GM21526 (cell line): ENCODE measurements around the gene SLC2A6.

Experiments used
- ATAC-seq: cut with Tn5 transposase; IDR thresholded peaks from one replicate; pipeline ENCODE4 v1.9.1; 2021; ENCODE audit warnings: moderate library complexity; ENCODE audit not compliant: unreplicated experiment, low FRiP score

The SLC2A6 gene, protein sequence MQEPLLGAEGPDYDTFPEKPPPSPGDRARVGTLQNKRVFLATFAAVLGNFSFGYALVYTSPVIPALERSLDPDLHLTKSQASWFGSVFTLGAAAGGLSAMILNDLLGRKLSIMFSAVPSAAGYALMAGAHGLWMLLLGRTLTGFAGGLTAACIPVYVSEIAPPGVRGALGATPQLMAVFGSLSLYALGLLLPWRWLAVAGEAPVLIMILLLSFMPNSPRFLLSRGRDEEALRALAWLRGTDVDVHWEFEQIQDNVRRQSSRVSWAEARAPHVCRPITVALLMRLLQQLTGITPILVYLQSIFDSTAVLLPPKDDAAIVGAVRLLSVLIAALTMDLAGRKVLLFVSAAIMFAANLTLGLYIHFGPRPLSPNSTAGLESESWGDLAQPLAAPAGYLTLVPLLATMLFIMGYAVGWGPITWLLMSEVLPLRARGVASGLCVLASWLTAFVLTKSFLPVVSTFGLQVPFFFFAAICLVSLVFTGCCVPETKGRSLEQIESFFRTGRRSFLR

DNA sequence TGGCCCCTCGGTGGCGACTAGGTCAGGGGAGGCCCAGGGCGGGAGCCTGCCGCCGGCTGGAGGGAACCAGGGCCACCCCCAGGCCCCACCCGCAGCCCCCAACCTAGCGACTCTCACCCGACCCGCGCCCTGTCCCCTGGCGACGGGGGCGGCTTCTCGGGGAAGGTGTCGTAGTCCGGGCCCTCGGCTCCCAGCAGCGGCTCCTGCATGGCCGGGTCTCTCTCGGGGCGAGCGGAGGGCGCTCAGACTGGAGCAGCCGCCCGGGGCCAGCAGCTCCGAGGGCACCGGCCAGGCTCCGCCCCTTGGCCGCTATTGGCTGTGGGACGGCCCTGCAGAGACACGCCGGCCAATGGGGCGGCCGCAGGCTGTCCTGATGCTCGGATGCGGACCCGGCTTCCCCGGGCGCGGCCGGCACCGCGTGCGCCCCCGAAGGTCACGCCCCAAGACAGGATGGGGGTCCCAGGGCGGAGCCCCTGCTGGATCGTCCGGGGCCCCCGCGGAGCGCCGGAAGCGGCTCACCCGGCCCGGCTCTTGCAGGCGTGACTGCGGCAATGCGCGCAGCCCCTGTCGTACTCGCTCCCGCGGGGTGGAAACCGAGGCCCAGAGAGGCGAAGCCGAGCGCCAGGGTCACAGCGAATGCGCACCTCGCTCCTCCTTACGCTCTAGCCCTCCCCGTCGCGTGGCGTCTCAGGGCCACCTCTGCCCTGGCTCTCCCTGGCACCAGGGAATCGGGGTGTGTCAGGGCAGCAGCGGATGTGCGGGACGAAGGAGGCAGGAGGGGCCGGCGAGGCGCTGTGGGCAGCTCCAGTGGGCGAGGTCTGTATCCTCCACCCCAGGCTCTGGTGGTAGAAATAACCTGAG, at the start of gene SLC2A6:
Gene SLC2A6, minus strand, starts transcription at position 249 of the 861 bp plus-strand sequence. Its CDS starts 40 bp downstream, at position 209.
- peak; percentile 78 for ATAC-seq

DNA sequence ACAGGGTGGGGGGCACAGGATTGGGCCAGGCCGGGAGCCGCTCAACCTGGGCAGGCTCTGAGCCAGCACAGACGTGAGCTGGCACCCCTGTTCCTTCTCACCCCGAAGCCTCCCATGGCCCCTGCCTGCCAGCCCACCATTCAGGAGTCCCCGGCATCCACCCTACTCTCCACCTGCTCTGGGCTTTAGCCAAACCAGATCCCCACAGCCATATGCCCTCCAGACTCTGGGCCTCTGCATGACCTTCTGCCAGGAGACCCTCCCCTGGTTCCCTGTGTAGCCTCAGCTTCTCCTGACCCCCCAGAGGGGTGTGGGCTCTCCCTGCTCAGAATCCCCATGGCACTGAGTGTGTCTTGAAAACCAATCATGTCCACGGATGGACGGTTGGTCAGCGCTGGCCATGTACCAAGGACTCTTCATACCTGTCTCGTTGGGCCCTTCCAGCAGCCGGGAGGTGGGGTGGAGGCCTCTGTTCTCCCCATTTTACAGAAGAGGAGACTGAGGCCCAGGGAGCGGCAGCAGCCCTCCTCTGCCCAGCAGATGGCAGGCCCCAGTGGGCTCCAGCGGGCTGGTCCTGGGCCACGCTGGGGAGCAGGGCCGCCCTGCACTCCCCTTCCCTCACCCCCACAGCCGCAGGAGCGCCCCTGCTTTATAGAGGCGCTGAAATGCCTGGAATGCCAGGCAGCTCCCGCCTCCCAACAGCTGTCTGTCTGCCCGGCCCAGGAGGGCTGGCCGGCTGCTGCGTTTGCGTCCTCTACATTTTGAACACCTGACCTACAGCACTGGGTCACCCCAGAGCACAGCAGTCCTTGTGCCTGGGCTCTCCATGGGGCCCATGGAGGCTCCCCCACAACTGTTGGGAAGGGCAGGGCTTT, 49.3 kb upstream of the SLC2A6 start:
- ATAC-seq: no peak

DNA sequence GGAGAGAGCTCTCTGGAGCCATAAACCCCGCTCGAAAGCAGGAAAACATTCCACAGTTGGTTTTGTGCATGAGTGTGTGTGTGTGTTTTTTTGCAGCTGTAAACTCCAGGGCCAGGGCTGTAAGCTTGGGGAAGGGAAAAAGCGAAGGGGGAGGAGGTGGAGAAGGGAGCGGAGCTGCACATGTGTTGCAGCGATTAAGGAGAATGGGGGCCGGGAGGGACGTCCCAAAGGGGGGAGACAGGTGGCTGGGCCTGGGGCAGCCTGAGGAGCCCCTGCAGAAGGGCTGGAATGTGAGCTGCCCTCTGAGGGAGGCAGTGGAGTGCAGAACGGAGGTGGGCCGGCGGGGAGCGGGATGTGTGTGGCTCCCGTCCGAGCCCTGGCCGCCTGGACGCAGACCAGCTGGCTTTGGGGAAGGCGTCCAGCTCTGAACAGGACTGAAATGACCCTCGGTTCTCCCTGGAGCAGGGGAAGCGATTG, 48.6 kb upstream of the SLC2A6 start:
- no peak for ATAC-seq

DNA sequence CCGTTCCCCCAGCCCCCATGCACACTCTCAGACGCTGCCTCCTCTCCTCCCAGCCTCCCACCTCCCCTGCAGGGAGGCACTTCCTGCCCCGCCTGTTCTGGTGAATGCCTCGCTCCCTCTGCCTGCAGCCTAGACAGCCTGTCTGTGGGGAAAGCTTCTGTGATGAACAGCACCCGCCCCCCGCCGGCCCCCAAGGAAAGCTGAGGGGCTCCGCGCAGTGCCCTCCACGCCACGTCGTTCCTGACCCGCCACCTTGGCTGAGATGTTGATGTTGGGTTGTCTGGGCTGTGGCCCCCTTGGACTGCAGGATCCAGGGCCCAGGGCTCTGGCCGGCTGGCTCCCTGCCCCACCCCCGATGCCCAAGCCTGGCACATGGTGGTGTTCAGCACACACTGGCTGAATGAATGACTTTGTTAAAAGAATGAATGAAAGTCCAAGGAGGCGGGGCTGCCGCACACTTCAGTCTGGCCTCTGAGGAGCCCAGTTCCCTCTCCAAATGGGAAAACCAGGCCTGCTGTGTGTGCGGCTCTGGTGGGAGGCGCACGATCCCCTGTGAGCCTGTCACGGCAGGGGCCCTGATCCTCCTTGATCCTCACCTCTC, 47.9 kb upstream of the SLC2A6 start:
- ATAC-seq: no peak

DNA sequence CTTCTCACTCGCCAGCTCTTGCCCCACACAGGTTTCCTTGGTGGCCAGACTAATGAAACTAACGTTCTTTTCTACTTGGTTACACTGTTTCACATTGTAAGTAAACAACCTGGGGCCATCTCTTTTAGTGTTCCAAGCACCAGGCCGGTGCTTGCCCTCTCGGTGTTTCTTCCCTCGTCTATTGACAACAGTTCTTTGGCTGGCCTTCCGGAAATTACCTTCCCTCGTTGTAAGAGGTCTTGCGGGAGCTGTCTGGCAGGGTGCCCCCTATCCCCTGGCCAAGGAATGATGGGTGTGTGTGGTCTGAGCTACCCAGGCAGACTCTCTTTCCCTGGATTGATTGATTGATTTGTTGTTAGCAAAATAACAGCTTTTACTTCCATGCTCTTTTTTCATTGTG, 46.8 kb upstream of the SLC2A6 start:
- ATAC-seq: no peak

DNA sequence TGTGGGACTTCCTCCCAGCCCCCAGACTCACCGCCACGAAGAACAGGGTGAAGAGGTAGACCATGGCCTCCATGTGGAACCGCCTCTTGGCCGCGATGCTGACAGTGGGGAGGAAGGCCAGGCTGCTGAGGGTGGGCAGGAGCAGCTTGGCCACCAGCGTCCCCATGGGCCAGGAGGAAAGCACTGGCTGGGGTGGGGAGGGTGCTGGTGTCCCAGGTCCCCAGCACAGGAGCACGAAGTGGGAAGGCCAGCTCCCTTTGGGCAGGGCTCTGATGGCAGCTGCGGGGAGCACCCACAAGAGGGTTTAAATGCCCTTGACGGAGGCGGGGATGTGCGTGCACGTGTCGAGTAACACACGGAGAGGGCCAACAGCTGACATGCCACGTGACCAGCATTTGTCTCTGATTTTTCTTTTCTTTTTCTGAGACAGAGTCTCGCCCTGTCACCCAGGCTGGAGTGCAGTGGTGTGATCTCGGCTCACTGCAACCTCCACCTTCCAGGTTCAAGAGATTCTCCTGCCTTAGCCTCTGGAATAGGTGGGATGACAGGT, 45.9 kb upstream of the SLC2A6 start, which contains the start of gene MYMK:
Gene MYMK, minus strand, starts transcription at position 281 of the 550 bp plus-strand sequence. Its CDS starts 115 bp downstream, at position 166.
- no peak for ATAC-seq

DNA sequence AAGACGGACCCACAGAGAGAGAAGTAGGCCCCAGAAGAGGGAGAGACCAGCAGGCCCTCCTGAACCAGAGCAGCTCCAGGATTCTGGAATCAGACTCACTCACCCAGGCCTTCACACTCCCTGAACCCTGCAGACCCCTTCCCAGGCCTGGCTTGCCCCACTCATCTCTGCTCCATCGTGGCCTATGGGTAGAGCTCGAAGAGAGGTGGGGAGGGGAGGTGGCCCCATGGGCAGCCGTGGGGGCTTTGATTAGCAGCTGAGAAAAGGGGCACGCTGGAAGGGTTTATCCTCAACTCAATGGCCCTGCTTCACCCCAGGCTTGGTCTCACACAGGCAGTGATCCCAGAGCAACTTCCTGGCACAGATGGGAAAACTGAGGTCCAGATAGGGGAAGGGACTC, 45.2 kb upstream of the SLC2A6 start:
- ATAC-seq: no peak

DNA sequence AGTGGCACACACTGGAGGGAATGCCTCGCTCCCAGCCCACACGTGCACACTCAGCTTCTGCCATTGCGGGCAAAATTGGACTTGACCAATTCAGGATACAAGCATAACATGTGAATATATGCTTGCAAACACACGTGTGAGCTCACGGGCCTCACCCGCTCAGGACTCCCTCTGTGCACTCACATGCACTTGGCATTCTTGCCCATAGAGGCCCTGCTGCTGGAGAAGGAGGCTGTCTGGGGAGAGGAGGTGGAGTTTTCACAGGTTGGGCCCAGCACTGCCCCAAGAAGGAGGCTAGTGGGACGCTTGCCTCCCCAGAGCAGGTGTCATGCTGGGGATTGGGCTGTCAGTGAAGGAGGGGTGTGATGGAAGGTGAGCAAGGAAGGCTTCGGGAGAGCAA, 44.2 kb upstream of the SLC2A6 start:
- ATAC-seq: no peak

DNA sequence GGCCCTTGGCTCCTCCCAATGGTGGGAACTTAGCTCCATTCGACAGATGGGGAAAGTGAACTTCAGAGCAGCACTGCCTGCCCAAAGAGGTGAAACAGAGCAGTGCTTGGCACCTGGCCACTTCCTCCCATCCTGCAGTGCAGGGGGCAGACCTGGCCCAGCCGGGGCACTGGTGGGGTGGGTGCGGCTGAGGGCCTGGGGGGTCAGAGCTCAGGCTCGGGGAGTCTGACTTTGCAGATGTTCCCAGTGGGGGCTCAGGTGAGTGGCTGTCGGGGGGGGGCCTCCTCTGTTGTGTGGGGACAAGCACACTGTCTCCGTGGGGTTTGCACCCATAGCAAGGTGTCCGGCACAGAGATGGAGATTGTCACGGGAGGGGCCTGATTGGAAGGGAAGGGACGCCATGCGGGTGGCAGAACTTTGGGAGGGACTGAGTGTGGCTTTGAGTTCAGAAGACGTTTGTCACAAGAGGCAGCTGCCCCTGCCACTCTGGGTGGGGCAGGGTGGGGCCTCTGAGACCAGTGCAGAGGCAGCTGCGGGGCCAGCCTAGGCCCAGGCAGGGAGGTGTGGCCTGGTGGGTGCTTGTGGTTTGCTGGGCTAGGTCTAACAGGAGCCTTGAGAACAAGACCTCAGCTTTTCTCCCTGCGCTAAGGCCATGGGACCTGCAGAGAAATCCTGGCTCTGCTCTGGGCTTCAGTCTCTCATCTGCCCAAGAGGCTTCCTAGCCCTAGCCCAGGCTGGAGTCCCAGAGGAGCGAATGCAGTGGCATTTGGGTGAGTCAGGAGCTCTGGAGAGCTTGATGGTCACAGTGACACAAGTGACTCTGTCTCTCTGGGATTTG, 43.4 kb upstream of the SLC2A6 start:
- no peak for ATAC-seq

DNA sequence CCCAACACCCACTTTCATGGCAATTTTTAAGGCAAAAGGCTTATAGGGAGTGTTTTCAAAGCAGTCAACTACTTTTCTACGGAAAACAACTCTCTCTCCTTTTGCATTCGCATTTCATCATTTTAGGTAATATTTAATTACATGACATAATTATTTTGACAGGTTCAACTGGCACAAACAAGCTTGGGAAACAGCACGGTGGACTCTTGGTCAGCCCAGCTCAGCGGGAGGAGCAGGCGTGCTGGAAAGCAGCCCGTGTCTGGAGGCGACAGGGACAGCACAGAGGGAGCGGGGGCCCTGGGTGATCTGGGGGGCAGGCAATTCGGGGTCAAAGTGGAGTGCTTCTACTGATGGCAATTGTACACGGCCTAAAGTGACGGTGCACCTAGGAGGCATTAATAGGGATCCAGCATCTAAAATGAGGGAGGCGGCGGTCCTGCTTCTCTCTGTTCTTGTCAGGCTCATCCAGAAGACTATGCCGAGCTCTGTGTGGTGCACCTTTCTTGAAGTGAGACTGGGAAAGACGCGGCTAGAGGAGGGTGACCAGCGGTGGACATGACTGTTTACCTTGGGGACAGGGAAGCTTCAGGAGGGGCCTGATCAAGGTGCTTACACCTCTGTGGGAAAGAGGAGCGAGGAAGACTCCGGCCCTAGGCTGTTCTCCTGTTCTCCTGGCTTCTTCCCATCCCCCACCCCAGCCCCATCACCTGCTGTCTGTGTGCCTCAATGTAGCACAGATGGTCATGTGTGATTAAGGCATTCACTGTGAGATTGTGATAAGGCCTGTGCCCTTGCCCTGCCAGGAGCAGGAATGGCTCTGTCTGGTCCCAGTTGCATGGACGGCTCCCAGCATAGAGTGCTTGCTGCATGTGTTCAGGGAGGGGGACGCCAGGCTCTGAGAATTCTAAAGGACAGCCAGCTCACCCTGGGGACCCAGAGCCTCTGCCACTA, 42.5 kb upstream of the SLC2A6 start:
- no peak for ATAC-seq

DNA sequence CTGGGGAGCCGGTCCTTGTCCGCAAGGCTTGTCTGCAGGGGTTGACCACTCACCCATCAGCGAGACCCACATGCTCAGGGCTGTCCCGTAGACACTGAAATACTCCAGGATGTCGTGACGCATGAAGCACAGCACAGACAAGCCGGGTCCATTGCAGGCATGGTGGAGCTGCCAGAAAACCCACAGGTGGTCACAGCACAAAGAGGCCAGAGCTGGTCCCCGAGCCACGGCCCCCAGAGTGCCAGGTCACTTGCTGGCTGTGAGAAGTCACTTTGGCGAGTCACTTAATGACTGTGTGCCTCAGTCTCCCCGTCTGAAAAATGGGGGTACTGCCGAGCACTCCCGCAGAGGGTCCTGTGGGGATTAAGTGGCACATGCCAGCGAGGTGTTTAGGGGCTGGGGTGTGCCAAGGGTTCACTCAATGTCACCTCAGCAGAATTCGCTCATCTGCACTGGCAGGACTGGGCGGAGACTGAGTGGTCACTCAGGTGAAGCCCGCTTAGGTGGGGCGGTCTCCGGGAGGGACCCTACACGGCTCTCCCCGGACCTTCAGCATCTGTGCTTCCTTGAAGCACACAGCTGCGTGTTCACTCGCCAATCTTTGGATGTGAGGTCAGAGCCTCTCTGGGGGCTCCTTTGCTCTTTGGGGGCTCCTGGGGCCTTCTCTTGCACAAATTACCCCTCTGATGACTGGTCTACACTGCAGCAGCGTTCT, 41.4 kb upstream of the SLC2A6 start:
- no peak for ATAC-seq

DNA sequence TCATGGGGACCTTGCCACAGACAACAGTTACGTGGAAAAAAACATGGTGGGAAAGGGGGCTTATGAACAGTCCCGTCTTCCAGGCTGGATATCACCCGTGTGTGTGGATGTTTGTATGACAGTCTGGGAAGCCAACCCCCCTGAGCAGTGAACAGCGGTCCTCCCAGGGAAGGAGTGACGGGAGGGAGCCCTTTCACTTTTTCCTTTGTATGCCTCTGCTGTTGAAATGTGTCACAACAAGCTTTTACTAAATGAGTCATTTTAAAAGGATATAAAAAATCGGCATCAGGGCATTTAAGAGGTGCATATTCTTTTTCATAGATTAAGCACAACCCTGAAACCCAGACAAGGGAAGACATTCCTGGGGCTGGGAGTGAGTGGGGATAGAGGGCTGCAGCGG, 40.8 kb upstream of the SLC2A6 start:
- ATAC-seq: no peak

DNA sequence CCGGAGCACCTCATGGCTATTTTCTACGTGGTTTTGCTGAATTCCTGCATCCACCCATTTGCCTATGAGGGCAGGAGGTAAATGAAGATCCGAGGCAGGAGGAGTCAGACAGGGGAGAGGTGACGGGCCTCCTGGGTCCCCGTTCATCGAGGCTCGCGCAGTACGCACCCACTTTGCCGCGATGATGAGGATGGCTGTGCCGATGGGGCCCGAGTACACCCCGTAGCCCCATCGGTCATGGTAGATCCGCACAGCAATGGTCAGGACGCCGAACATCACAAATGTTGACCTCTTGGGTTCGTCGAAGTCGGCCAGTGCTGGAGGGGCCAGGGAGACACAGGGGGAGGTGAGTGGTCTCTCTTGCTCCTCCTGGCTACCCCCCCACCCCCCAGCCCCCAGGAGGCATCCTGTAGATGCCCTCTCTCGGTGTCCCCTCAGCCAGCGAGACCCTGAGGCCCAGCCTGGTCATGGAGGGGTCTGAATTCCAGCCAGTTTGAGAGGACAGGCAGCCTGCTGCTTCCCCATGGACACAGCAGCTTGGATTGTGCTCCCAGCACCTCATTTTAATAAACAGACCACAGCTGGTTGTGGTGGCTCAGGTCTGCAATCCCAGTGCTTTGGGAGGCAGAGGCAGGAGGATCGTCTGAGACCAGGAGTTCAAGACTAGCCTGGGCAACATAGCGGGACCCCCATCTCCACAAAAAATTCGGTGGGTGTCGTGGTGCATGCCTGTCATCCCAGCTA, 40.0 kb upstream of the SLC2A6 start:
- no peak for ATAC-seq

DNA sequence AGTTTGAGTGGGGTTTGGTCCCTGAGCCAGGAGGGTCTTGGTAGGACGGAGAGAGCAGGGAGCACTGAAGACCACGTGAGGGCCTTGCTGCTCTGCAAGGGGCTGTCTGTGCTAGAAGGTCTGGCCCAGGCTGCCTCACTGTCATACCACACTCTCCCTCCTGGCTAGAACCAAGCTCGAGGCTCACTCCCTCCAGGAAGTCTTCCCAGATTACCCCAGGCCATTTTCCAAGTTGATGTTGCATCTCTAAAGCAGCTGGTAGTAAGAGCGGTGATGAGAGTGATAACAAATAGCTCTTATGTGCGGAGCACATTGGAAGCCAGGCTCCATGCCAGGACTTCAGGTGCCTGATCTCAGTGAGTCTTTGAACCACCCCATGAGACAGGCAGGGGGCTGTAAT, 39.3 kb upstream of the SLC2A6 start:
- ATAC-seq: no peak

DNA sequence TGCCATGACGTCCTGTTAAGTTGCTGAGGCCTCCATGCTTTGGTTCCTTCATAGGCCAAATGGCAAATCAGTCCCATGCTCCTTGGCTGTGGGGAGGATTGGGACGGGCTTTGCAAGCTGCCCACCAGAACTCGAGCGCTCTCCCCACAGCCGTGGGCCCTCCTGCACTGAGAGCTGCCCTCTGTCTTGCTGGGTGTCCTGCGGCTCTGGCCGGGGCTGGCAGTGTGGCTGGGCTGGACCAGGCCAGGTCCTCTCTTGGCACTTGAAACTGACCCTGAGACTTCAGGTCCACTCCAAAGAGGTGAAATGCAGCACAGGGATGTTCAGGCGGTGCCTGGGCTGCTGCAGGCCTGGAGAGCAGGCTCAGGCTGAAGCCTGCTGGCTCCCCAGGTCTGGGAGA, 38.8 kb upstream of the SLC2A6 start:
- ATAC-seq: no peak

DNA sequence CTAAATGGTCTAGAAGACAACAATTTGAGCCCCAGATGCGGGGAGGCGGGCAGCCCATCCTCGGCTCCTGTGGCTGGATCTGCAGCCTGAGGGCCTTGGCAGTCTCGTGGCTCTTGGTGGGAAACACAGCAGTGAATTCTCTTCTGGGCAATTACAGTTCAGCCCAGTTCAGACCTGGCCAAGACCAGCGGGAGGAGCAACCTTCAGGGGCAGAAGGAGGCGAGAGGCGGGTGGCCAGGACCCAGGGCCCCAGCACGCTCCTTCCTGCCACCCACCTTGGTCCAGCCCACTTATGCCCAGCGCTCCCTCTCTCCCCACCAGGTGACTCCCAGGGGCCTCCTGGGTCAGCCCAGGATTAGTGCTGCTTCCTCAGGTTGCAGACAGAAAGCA, 38.1 kb upstream of the SLC2A6 start:
- ATAC-seq: no peak
